Esophagus muscularis mucosa (tissue), 4 donors: ENCODE data around the gene SPATA7. TPM values are rescaled to one million over a fixed set of nuclear protein-coding genes. Genes with fewer than 3 reads are reported as not detected.
"Not testable (repeated sequence)": the region's sequence is repeated elsewhere in the genome, so short reads cannot be mapped to it uniquely, and the experiment has no call there.

Experiments
- DNase-seq: peaks from one replicate; pipeline ENCODE4 v3.0.0-alpha.2; 2017; ENCODE audit errors: extremely low spot score
- H3K27ac ChIP-seq, 4 donors: fragments of 200-600 bp; sonication (generic); replicated peaks in 1 of 4; 1 replicate in 3 of 4; 2 replicates in 1 of 4; pipeline ENCODE4 v1.5.1; 2016 to 2019; ENCODE audit warnings: mild to moderate bottlenecking in 1 of 4
- H3K27me3 ChIP-seq, 4 donors: fragments of 200-600 bp; sonication (generic); one replicate each; pipeline versions ENCODE4 v1.5.1 to v1.6.0; 2016 to 2019
- H3K36me3 ChIP-seq, 4 donors: fragments of 200-600 bp; sonication (generic); one replicate each; pipeline ENCODE4 v1.5.1; 2016 to 2019
- H3K4me1 ChIP-seq, 4 donors: fragments of 200-600 bp; sonication (generic); one replicate each; pipeline ENCODE4 v1.5.1; 2016 to 2019
- H3K4me3 ChIP-seq, 4 donors: fragments of 200-600 bp; sonication (generic); 1 replicate in 2 of 4; 2 replicates in 2 of 4; pipeline ENCODE4 v1.5.1; 2016 to 2019; ENCODE audit warnings: mild to moderate bottlenecking in 4 of 4, moderate library complexity in 1 of 4
- H3K9me3 ChIP-seq, 4 donors: fragments of 200-600 bp; sonication (generic); 1 replicate in 3 of 4; 2 replicates in 1 of 4; pipeline ENCODE4 v1.5.1; 2016 to 2019
- CTCF ChIP-seq, 3 experiments: fragments of 200-600 bp in 2 of 3; fragments of 450-650 bp in 1 of 3; sonication (generic) in 2 of 3; IDR thresholded peaks; one replicate each; pipeline ENCODE4 v1.5.1; 2017 to 2019; ENCODE audit warnings: antibody characterized with exemption in 3 of 3, mild to moderate bottlenecking in 2 of 3, moderate library complexity in 1 of 3
- EP300 ChIP-seq: sonication (generic); formaldehyde crosslinking; IDR thresholded peaks from one replicate; pipeline ENCODE4 v1.6.1; 2017; ENCODE audit warnings: antibody characterized with exemption
- POLR2A ChIP-seq: fragments of 450-650 bp; IDR thresholded peaks from one replicate; pipeline ENCODE4 v1.6.1; 2017; ENCODE audit warnings: antibody characterized with exemption, moderate library complexity, mild to moderate bottlenecking, low read depth
- POLR2AphosphoS5 ChIP-seq, 2 donors: sonication (generic); formaldehyde crosslinking; IDR thresholded peaks; one replicate each; pipeline ENCODE4 v1.6.1; 2017; ENCODE audit warnings: antibody characterized with exemption in 2 of 2
- WGBS: methylation state at CpG from one replicate; pipeline ENCODE4 v1.1.5; 2018; 5-methylcytosine and 5-hydroxymethylcytosine counted together
- intact Hi-C: fragments of 100-400 bp; cut with DNase I; formaldehyde crosslinking; loops from one replicate; pipeline ENCODE4 v1.15.1; 2023
- total RNA-seq, 4 donors: library from RNA; depleted of rRNA; stranded (reverse); fragments of >200 nt; gene quantifications; one replicate each; pipeline versions ENCODE4 v1.1.0 to v1.2.1, GENCODE V29; 2016

Gene SPATA7
- total RNA-seq, 4 donors from 2014 or later: 16.2 to 34.5 (median 20.4) TPM

DNA sequence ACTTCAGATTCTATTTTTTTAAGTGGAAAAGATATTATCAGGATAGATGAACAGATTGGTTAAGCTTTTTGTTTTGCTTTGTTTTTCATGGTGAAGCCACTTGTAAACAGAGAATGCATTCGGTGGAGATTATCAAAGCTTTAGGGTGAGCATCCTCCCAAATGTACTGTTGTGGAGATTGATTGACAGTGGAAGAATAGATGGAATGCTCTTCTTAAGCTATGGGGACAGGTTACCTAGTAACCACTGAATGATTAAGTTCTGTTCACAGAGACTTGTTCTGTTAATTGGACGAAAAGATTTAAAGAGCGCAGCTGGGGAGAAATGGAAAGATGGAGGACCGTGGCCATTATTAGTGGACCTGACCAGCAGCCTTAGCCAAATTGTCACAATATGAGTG lies 21.8 kb upstream of the SPATA7 start:
- Histone ChIP-seq H3K27me3 (no peaks in the 10 kb centered on the region), H3K4me1 (no peaks in the 10 kb centered on the region), H3K27ac (no peak overlapping the region), H3K36me3 (no peaks in the 10 kb centered on the region), H3K9me3 (no peaks in the 10 kb centered on the region), H3K4me3 (no peak overlapping the region)
- TF ChIP-seq EP300 (no peak), POLR2A (no peak)
- DNase-seq: no peak
- WGBS: 88% methylated on average over 4 of the region's 4 CpGs
- intact Hi-C loops: no loop called here

DNA sequence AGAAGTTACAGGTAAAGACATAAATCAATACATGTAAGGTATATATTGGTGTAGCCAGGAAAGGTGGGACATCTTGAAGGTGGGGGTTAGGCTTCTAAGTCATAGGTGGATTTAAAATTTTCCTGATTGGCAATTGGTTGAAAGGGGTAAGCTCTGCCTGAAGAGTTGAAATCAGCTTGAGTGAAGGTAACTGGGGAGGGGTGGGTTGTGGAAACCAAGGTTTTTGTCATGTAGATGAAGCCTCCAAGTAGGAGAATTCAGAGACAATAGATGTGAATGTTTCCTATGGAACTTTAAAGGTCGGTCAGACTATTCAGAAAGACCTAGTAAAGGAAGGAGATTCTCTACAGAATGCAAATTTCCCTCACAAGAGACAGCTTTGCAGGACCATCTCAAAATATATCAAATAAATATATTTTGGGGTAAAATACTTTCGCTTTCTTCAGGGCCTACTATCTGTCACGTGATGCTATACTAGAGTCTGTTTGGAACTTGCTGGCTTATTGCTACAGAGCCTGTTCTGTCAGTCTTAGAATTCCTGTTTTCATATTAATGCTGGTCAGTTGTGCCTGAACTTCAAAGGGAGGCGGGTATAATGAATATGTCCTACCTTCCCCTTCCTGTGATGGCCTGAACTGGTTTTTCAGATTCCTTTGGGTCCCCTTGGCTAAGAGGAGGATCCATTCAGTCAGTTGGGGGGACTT lies 20.6 kb upstream of the SPATA7 start:
- 71% methylated on average over 4 of the region's 4 CpGs for WGBS
- Histone ChIP-seq H3K4me1 (no peaks in the 10 kb centered on the region), H3K4me3 (no peak overlapping the region), H3K27ac (no peak overlapping the region), H3K36me3 (no peaks in the 10 kb centered on the region), H3K9me3 (no peaks in the 10 kb centered on the region), H3K27me3 (peaks cover 0 to 6% (median 0%) of the 10 kb centered on the region in 4 donors)
- DNase-seq: no peak
- TF ChIP-seq EP300 (no peak), POLR2AphosphoS5 (IDR thresholded peaks at IDR 0.05) (no peak), POLR2A (no peak), CTCF (IDR thresholded peaks at IDR 0.05) (no peak)
- intact Hi-C loops: no loop called here

GRCh38 chr14:88369496-88369895 lies 16.0 kb upstream of the SPATA7 start:
- no peak for DNase-seq
- 57% methylated on average over 1 of the region's 1 CpG for WGBS
- Histone ChIP-seq H3K4me1 (no peaks in the 10 kb centered on the region), H3K4me3 (no peak overlapping the region), H3K27ac (no peak overlapping the region), H3K9me3 (no peaks in the 10 kb centered on the region), H3K36me3 (no peaks in the 10 kb centered on the region), H3K27me3 (peaks cover 0 to 12% (median 0%) of the 10 kb centered on the region in 4 donors)
- intact Hi-C loops: no loop called here
- TF ChIP-seq EP300 (no peak), POLR2AphosphoS5 (IDR thresholded peaks at IDR 0.05) (no peak), CTCF (IDR thresholded peaks at IDR 0.05) (no peak), POLR2A (no peak)

DNA sequence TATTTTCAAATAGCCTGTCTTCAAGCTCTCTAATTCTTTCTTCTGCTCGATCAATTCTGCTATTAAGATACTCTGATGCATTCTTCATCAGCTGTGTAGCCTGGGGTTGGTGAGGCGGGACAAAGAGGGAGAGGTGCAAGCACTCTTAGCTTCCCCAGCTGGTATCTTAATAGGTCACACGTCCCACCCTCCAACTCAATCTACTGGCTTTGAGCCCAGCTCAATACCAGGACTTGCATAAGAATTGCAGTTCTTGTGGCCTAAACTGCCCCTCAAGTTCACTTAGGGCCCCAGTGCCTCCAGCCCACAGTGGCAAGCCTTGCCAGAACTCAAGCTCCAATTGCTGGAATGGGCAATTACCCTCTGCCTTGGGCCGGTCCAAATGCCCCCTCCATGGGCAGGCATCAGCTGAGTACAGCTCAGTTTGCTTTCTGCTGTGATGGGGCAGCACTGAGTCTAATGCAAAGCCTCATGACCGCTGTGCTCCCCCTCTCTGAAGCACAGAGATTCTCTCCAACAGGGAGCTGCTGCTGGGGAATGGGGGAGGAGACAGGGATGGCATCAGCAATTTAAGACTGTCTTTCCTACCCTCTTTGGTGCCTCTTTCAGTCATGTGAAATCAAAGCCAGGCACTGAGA lies 5.6 kb upstream of the SPATA7 start:
- intact Hi-C loops: loop anchor here (10.0 kb wide), 2 partner anchors 175 to 385 kb away; partner anchors contain the start of genes GALC and PTPN21
- Histone ChIP-seq H3K27me3 (no peaks in the 10 kb centered on the region), H3K36me3 (no peaks in the 10 kb centered on the region), H3K4me1 (peaks cover 0 to 7% (median 7%) of the 10 kb centered on the region in 4 donors), H3K4me3 (no peak overlapping the region), H3K27ac (no peak overlapping the region), H3K9me3 (peaks cover 0 to 4% (median 0%) of the 10 kb centered on the region in 4 donors)
- DNase-seq: no peak
- TF ChIP-seq POLR2AphosphoS5 (IDR thresholded peaks at IDR 0.05): no peak
- WGBS: 69% methylated on average over 4 of the region's 5 CpGs

DNA sequence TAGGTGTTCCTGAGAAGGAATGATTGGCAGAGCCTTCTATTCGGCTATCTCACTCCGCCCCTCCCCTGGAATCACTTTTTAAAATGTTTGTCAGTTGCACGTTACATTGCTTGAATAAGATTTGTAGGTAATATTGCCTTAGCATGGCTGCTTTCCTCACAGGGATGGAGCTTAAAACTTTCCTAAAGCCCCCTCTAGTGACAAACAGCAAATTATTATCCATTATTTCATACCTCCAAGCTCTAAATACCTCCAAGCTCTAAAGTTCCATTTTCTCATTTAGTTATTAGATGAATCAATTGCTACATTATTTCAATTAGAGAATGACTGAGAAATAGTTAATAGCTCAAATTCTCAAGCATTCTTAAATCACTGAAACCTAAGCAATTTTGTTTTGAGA lies 5.1 kb upstream of the SPATA7 start:
- Histone ChIP-seq H3K9me3 (peaks cover 0 to 3% (median 0%) of the 10 kb centered on the region in 4 donors), H3K4me1 (peaks cover 0 to 7% (median 7%) of the 10 kb centered on the region in 4 donors), H3K27ac (no peak overlapping the region), H3K27me3 (no peaks in the 10 kb centered on the region), H3K4me3 (no peak overlapping the region), H3K36me3 (no peaks in the 10 kb centered on the region)
- no peak for TF ChIP-seq CTCF (IDR thresholded peaks at IDR 0.05)
- TF ChIP-seq POLR2A: no peak
- TF ChIP-seq EP300: no peak
- TF ChIP-seq POLR2AphosphoS5 (IDR thresholded peaks at IDR 0.05): no peak
- intact Hi-C loops: loop anchor here (10.0 kb wide), 2 partner anchors 174 to 386 kb away; partner anchors contain the start of genes GALC and PTPN21
- 47% methylated on average over 3 of the region's 3 CpGs for WGBS
- DNase-seq: no peak

- intact Hi-C loops: loop anchor here (10.0 kb wide), 2 partner anchors 173 to 387 kb away; partner anchors contain the start of genes GALC and PTPN21
- not testable (repeated sequence) for H3K27me3 ChIP-seq, DNase-seq, H3K9me3 ChIP-seq, H3K4me3 ChIP-seq, H3K27ac ChIP-seq, H3K36me3 ChIP-seq
- peaks cover 5 to 16% (median 16%) of the 10 kb centered on the region in 4 donors for H3K4me1 ChIP-seq
- 94% methylated on average over 12 of the region's 12 CpGs for WGBS
These were observed 3.8 kb upstream of the SPATA7 start for GRCh38 chr14:88381634-88382033.
